SK-N-SH treated with all-trans-retinoic acid at 6 μM for 48 hours (cell line): ENCODE data around the gene PPP1R13B.

Experiments used
- ATAC-seq: fragments of 200-7000 bp; cut with Tn5 transposase; 3 replicates; pipeline ENCODE4 v1.9.1; 2020; ENCODE audit warnings: mild to moderate bottlenecking, moderate library complexity
- ARNTL ChIP-seq: fragments of 450-650 bp; formaldehyde crosslinking; IDR thresholded peaks from 2 replicates; pipeline ENCODE4 v1.5.0; 2020; ENCODE audit warnings: low read depth, mild to moderate bottlenecking, moderate library complexity, borderline replicate concordance
- BACH2 ChIP-seq: fragments of 250-450 bp; sonication (Bioruptor Pico); IDR thresholded peaks from 2 replicates; pipeline ENCODE4 v1.9.0; 2021; ENCODE audit warnings: mild to moderate bottlenecking, borderline replicate concordance
- ESRRG ChIP-seq: fragments of 250-450 bp; sonication (Bioruptor Pico); IDR thresholded peaks from 2 replicates; pipeline ENCODE4 v1.6.1; 2021; ENCODE audit warnings: mild to moderate bottlenecking
- GLIS3 ChIP-seq: fragments of 250-450 bp; sonication (Bioruptor Pico); IDR thresholded peaks from 2 replicates; pipeline ENCODE4 v1.5.0; 2020; ENCODE audit warnings: mild to moderate bottlenecking, moderate library complexity
- ISL1 ChIP-seq: fragments of 250-450 bp; sonication (Bioruptor Pico); IDR thresholded peaks from 2 replicates; pipeline ENCODE4 v2.1.2; 2022; ENCODE audit warnings: mild to moderate bottlenecking, moderate library complexity
- OSR1 ChIP-seq: fragments of 250-450 bp; sonication (Bioruptor Pico); IDR thresholded peaks from 2 replicates; pipeline ENCODE4 v1.8.0; 2022; ENCODE audit warnings: moderate library complexity, mild to moderate bottlenecking, inconsistent platforms
- PPARA ChIP-seq: fragments of 250-450 bp; sonication (Bioruptor Pico); IDR thresholded peaks from 2 replicates; pipeline ENCODE4 v1.5.0; 2020; ENCODE audit warnings: mild to moderate bottlenecking, borderline replicate concordance
- RARB ChIP-seq: fragments of 250-450 bp; sonication (Bioruptor Pico); IDR thresholded peaks from 2 replicates; pipeline ENCODE4 v1.8.0; 2021; ENCODE audit warnings: mild to moderate bottlenecking, moderate library complexity
- TCF4 ChIP-seq: fragments of 250-450 bp; sonication (Bioruptor Pico); IDR thresholded peaks from 2 replicates; pipeline ENCODE4 v1.8.0; 2021; ENCODE audit warnings: mild to moderate bottlenecking, moderate library complexity, borderline replicate concordance
- TOX ChIP-seq: fragments of 250-450 bp; sonication (Bioruptor Pico); IDR thresholded peaks from 2 replicates; pipeline ENCODE4 v1.8.0; 2021; ENCODE audit warnings: mild to moderate bottlenecking, moderate library complexity, borderline replicate concordance
- ZC3H10 ChIP-seq: fragments of 250-450 bp; sonication (Bioruptor Pico); IDR thresholded peaks from 2 replicates; pipeline ENCODE4 v1.5.1; 2021; ENCODE audit warnings: mild to moderate bottlenecking, moderate library complexity
- ZFP3 ChIP-seq: fragments of 250-450 bp; sonication (Bioruptor Pico); IDR thresholded peaks from 2 replicates; pipeline ENCODE4 v1.5.0; 2020; ENCODE audit warnings: mild to moderate bottlenecking, moderate library complexity
- ZFP30 ChIP-seq: fragments of 450-650 bp; formaldehyde crosslinking; IDR thresholded peaks from 2 replicates; pipeline ENCODE4 v1.5.0; 2022; ENCODE audit warnings: mild to moderate bottlenecking, moderate library complexity
- ZNF565 ChIP-seq: fragments of 450-650 bp; formaldehyde crosslinking; conservative IDR thresholded peaks from 2 replicates; pipeline ENCODE4 v1.5.0; 2020; ENCODE audit warnings: low read depth, mild to moderate bottlenecking, moderate library complexity
- ZNF70 ChIP-seq: fragments of 450-650 bp; formaldehyde crosslinking; IDR thresholded peaks from 2 replicates; pipeline ENCODE4 v1.5.0; 2020; ENCODE audit warnings: mild to moderate bottlenecking, moderate library complexity
- ZNF8 ChIP-seq: fragments of 450-650 bp; formaldehyde crosslinking; IDR thresholded peaks from 2 replicates; pipeline ENCODE4 v1.5.0; 2020; ENCODE audit warnings: mild to moderate bottlenecking, moderate library complexity
- TF ChIP-seq, protein P1 (sequence below): fragments of 250-450 bp; sonication (Bioruptor Pico); IDR thresholded peaks from 2 replicates; pipeline ENCODE4 v1.5.1; 2020; ENCODE audit warnings: low read depth, mild to moderate bottlenecking, moderate library complexity
- TF ChIP-seq, protein P2 (sequence below): fragments of 250-450 bp; sonication (Bioruptor Pico); IDR thresholded peaks from 2 replicates; pipeline ENCODE4 v1.8.0; 2021; ENCODE audit warnings: low read depth, mild to moderate bottlenecking, moderate library complexity, borderline replicate concordance
- TF ChIP-seq, protein P3 (sequence below): fragments of 250-450 bp; sonication (Bioruptor Pico); IDR thresholded peaks from 2 replicates; pipeline ENCODE4 v1.5.1; 2021; ENCODE audit warnings: mild to moderate bottlenecking, moderate library complexity
- TF ChIP-seq, protein P4 (sequence below): fragments of 250-450 bp; sonication (Bioruptor Pico); IDR thresholded peaks from 2 replicates; pipeline ENCODE4 v1.8.0; 2020; ENCODE audit warnings: mild to moderate bottlenecking, moderate library complexity, borderline replicate concordance
- TF ChIP-seq, protein P5 (sequence below): fragments of 250-450 bp; sonication (Bioruptor Pico); IDR thresholded peaks from 2 replicates; pipeline ENCODE4 v1.5.0; 2020; ENCODE audit warnings: mild to moderate bottlenecking, moderate library complexity

Gene PPP1R13B

DNA sequence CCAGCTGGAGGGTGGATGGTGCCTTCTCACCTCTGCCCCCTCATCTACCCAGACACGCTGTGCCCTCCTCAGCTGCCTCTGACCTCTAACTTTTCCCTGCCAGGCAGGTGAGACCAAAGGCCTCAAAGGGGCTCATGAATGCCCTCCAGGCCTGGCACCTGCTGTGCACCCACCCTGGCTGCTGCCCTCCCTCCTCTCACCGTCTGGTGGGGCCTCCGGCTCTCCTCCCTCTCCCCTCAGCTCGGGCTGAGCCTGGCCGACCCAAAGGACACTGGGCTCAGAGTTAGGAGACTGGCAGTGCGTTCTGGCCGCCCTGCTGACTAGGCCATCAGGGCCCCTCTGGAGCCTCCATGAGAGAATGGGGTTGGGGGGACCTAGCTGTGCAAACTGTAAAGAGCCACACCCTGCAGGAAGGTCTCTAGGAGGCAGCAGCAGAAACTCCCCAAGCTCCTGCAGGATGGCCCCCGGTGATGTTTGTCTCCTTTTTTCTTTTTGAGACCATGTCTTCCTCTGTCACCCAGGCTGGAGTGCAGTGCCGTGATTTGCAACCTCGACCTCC, 40.3 kb upstream of the PPP1R13B start:
- TF ChIP-seq, protein P1, sequence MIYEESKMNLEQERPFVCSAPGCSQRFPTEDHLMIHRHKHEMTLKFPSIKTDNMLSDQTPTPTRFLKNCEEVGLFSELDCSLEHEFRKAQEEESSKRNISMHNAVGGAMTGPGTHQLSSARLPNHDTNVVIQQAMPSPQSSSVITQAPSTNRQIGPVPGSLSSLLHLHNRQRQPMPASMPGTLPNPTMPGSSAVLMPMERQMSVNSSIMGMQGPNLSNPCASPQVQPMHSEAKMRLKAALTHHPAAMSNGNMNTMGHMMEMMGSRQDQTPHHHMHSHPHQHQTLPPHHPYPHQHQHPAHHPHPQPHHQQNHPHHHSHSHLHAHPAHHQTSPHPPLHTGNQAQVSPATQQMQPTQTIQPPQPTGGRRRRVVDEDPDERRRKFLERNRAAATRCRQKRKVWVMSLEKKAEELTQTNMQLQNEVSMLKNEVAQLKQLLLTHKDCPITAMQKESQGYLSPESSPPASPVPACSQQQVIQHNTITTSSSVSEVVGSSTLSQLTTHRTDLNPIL (CRISPR knock-in tag) = no peak
- TF ChIP-seq TOX (CRISPR knock-in tag) = no peak
- no peak for TF ChIP-seq PPARA (CRISPR knock-in tag)
- no peak for TF ChIP-seq BACH2
- TF ChIP-seq ISL1 (CRISPR knock-in tag) = no peak
- TF ChIP-seq, protein P2, sequence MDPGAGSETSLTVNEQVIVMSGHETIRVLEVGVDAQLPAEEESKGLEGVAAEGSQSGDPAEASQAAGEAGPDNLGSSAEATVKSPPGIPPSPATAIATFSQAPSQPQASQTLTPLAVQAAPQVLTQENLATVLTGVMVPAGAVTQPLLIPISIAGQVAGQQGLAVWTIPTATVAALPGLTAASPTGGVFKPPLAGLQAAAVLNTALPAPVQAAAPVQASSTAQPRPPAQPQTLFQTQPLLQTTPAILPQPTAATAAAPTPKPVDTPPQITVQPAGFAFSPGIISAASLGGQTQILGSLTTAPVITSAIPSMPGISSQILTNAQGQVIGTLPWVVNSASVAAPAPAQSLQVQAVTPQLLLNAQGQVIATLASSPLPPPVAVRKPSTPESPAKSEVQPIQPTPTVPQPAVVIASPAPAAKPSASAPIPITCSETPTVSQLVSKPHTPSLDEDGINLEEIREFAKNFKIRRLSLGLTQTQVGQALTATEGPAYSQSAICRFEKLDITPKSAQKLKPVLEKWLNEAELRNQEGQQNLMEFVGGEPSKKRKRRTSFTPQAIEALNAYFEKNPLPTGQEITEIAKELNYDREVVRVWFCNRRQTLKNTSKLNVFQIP = no peak
- TF ChIP-seq, protein P3, sequence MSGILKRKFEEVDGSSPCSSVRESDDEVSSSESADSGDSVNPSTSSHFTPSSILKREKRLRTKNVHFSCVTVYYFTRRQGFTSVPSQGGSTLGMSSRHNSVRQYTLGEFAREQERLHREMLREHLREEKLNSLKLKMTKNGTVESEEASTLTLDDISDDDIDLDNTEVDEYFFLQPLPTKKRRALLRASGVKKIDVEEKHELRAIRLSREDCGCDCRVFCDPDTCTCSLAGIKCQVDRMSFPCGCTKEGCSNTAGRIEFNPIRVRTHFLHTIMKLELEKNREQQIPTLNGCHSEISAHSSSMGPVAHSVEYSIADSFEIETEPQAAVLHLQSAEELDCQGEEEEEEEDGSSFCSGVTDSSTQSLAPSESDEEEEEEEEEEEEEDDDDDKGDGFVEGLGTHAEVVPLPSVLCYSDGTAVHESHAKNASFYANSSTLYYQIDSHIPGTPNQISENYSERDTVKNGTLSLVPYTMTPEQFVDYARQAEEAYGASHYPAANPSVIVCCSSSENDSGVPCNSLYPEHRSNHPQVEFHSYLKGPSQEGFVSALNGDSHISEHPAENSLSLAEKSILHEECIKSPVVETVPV = no peak
- TF ChIP-seq, protein P4, sequence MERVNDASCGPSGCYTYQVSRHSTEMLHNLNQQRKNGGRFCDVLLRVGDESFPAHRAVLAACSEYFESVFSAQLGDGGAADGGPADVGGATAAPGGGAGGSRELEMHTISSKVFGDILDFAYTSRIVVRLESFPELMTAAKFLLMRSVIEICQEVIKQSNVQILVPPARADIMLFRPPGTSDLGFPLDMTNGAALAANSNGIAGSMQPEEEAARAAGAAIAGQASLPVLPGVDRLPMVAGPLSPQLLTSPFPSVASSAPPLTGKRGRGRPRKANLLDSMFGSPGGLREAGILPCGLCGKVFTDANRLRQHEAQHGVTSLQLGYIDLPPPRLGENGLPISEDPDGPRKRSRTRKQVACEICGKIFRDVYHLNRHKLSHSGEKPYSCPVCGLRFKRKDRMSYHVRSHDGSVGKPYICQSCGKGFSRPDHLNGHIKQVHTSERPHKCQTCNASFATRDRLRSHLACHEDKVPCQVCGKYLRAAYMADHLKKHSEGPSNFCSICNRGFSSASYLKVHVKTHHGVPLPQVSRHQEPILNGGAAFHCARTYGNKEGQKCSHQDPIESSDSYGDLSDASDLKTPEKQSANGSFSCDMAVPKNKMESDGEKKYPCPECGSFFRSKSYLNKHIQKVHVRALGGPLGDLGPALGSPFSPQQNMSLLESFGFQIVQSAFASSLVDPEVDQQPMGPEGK (CRISPR knock-in tag) = no peak
- TF ChIP-seq ZNF8 = no peak
- TF ChIP-seq ZNF565 (CRISPR knock-in tag) = no peak
- TF ChIP-seq, protein P5, sequence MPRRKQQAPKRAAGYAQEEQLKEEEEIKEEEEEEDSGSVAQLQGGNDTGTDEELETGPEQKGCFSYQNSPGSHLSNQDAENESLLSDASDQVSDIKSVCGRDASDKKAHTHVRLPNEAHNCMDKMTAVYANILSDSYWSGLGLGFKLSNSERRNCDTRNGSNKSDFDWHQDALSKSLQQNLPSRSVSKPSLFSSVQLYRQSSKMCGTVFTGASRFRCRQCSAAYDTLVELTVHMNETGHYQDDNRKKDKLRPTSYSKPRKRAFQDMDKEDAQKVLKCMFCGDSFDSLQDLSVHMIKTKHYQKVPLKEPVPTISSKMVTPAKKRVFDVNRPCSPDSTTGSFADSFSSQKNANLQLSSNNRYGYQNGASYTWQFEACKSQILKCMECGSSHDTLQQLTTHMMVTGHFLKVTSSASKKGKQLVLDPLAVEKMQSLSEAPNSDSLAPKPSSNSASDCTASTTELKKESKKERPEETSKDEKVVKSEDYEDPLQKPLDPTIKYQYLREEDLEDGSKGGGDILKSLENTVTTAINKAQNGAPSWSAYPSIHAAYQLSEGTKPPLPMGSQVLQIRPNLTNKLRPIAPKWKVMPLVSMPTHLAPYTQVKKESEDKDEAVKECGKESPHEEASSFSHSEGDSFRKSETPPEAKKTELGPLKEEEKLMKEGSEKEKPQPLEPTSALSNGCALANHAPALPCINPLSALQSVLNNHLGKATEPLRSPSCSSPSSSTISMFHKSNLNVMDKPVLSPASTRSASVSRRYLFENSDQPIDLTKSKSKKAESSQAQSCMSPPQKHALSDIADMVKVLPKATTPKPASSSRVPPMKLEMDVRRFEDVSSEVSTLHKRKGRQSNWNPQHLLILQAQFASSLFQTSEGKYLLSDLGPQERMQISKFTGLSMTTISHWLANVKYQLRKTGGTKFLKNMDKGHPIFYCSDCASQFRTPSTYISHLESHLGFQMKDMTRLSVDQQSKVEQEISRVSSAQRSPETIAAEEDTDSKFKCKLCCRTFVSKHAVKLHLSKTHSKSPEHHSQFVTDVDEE = no peak
- TF ChIP-seq ZFP30 (CRISPR knock-in tag) = no peak
- TF ChIP-seq OSR1 = no peak
- ATAC-seq = no peak

DNA sequence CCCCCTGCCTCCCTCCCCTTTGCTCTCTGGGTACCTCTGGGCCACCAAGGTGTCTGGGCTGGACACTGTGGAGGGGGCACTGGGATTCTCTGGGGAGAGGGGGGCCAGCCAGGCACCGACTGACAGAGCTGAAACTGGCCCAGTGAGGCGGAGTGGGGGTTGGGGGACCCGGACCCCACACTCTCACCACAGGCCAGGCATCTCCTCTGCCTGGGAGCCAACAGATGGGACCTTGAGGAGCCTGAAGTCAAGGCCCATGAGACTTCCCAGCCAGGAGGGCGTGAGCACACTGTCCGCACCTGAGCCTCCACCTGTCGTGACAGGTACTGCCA, 39.8 kb upstream of the PPP1R13B start:
- TF ChIP-seq ZFP3 (CRISPR knock-in tag) (no peak), RARB (CRISPR knock-in tag) (no peak), ZC3H10 (CRISPR knock-in tag) (no peak), ZNF70 (CRISPR knock-in tag) (no peak), ARNTL (CRISPR knock-in tag) (no peak), GLIS3 (CRISPR knock-in tag) (no peak), TOX (CRISPR knock-in tag) (no peak), ESRRG (CRISPR knock-in tag) (no peak), TCF4 (CRISPR knock-in tag) (no peak)
- TF ChIP-seq, protein P2 = no peak
- no peak for ATAC-seq
